HL-60/S4 treated with retinoic acid at 250 ng/mL for 4 days and 3 days (cell line): ENCODE data around the gene CHST3.
"Not testable (repeated sequence)": the region's sequence is repeated elsewhere in the genome, so short reads cannot be mapped to it uniquely, and the experiment has no call there.

Source experiments
- in situ Hi-C: fragments of 300-500 bp; cut with MboI; formaldehyde crosslinking; loops from 2 replicates; pipeline ENCODE4 v1.7.0; 2022; ENCODE audit warnings: low sequenced_read_pairs

CHST3 gene

GRCh38 chr10:71946700-71947099, 17.5 kb upstream of the CHST3 start:
- in situ Hi-C loops: no loop called here

DNA sequence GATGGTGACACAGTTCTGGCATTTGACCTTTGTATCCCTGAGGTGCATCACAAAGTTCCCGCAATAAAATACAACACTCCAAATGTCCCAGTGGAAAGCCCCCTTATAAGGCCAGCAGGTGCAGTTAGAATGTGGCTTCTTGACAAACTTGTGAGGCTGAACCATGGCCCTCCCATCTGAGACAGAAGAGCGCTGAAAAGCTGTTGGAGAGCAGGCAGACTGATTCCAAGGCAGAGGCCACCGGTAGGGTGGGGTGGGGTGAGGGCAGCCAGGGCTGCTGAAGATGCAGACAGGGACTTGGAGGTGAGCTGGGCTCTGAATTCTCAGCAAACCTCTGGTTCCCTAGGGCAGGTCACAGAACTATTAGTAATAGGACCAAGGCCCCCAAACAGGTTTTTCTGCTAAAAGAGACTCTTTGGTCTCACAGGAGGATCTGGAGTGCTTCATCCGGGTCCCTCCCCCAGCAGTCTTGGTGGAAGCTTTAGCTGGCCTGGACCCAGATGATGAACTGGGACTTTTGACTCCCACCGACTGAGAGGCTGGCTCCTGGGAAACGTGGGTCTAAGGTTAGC, 15.6 kb upstream of the CHST3 start:
- in situ Hi-C loops: no loop called here

DNA sequence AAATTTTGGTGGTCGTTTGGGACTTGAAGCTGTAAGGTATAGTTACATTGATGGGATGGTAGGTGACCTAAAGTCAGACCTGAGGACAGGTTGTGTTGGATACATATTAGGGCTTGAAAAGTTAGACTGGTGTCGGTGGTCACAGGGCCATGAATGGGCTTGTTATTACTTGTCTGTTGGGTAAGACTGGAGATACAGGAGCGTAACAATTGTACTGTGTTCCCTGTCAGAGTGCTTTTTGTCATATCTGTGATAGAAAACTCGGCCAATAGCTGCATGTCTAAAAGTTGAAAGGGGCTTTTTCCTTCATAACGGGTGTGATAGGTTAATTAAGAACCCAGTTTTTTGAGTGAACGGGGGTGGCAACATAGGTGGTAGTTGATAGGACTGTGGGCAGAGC, 13.5 kb upstream of the CHST3 start:
- in situ Hi-C loops: no loop called here

DNA sequence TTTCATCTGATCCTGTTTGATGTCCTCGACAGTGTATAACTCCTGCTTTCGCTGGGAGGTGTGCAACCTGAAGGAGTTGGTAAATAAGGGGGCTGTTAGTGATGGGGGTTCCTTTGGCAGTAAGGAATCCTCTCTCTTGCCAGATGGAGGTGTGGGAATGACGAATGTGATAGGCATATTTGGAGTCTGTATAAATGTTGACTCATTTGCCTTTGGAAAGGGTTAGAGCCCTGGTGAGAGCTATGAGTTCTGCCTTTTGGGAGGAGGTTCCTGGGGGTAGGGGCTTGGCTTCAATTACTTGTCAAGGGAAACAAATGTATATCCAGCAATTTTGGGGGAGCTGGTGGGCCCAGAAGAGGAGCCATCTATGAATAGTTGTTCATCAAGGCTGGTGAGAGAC, 11.4 kb upstream of the CHST3 start:
- in situ Hi-C loops: no loop called here

- in situ Hi-C loops: no loop called here
These were observed 6.5 kb upstream of the CHST3 start for GRCh38 chr10:71957546-71958275.

DNA sequence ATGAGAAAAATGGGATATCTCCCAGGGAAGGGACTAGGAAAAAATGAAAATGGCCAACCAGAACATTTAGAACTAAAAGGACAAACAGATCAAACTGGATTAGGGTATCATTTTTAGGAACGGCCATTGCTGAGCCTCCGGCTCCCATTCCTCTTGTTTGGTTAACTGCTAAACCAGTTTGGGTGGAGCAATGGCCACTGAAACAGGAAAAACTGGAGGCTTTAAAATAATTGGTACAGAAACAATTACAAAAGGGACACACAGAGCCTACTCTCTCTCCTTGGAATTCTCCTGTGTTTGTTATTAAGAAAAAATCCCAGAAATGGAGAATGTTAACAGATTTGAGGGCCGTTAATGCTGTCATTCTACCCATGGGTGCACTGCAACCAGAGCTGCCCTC, 4.7 kb upstream of the CHST3 start:
- in situ Hi-C loops: no loop called here

DNA sequence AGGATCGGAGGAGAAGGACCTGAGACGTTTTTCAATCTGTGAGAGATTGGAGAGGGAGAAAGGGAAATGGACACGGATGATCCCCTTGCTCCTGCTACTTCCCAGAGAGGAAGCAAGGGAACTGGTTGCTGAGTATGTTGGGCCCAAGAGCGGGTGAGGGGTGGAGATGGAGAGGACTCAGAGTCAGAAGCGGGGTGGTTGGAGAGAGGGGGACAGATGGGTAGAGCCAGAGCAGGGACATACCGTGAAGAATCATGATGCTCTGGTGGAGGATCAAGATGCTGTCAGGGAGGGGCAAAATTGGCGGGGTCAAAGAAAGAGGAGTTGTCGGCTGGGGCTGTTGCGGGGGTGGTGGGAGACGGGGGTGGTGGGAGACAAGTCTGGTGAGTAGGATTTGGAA, 2.4 kb upstream of the CHST3 start:
- in situ Hi-C loops: no loop called here

GRCh38 chr10:71962901-71963300, 1.3 kb upstream of the CHST3 start:
- in situ Hi-C loops: no loop called here

GRCh38 chr10:71963351-71964097, 671 bp upstream of the CHST3 start:
- in situ Hi-C loops: no loop called here

- in situ Hi-C loops: no loop called here
These were observed 734 bp downstream of the CHST3 start for GRCh38 chr10:71964743-71965515.

DNA sequence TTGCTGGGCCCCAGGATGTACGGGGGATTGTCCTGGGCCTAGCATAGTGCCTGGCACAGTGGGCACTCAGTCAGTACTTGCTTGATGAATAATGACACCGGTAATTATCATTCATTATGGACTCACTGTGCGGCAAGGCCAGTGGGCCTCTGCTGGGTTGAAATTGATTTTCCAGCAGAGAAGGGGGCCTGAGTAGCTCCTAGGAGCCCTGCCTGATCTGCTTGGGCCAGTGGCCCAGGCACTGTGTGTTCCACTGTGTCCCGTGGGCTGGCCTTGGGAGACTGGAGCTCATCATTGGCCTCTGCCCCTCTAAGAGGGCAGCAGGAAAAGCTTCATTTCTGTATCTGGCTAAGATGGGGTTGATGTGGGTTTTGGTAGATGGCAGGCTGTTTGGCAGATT, 1.4 kb downstream of the CHST3 start:
- in situ Hi-C loops: no loop called here

DNA sequence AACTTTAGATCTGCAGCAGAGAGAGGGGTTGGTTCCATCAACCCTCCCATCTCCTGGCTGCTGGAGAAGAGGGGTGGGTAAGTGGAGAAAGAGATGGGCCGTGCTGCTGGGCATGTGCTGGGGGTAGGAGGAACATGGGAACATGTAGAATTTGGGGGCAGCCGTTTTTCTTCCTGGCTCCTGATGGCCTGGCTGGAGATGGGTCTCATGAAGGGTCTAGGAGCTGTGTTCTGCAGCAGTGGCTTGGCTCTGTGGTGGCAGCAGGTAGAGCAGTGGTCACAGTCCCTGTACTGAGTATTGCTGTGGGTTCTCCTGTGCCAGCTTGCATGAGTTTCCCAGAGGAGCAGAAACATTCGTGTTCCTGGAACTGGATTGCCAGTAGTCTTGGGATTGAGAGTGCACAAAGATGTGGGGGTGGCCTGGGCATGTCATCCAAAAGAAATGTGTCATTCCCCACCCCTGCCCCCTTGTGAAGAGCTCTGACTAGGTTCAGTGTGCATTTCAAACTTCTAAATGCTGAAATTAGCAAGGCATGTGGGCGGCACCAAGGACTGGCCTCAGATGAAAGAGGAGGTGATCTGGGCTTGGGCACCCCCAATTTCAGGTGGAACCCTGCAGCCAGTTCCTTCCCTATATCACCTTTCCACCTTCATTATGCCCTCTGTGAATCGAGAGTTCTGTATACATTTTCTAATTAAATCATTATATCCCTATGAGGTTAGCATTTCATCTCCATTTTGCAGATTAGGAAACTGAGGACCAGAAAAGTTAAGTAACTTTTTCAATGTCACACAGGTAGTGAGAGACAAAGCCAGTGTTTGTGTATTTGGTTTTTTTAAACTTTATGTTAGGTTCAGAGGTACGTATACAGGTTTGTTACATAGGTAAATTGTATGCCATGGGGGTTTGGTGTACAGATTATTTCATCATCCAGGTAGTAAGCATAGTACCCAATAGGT, 2.1 kb downstream of the CHST3 start:
- in situ Hi-C loops: no loop called here

DNA sequence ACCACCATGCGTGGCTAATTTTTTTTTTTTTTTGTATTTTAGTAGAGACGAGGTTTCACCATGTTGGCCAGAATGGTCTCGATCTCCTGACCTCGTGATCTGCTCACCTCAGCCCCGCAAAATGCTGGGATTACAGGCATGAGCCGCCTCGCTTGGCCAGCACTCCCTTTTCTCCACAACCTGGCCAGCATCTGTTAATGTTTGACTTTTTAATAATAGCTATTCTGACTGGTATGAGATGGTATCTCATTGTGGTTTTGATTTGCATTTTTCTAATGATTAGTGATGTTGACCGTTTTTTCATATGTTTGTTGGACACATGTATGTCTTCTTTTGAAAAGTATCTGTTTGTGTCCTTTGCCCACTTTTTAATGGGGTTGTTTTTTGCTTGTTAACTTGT, 3.8 kb downstream of the CHST3 start:
- in situ Hi-C loops: not testable (repeated sequence)

- in situ Hi-C loops: no loop called here
These were observed 4.6 kb downstream of the CHST3 start for GRCh38 chr10:71968553-71969474.

- in situ Hi-C loops: no loop called here
These were observed 5.7 kb downstream of the CHST3 start for GRCh38 chr10:71969929-71970328.

DNA sequence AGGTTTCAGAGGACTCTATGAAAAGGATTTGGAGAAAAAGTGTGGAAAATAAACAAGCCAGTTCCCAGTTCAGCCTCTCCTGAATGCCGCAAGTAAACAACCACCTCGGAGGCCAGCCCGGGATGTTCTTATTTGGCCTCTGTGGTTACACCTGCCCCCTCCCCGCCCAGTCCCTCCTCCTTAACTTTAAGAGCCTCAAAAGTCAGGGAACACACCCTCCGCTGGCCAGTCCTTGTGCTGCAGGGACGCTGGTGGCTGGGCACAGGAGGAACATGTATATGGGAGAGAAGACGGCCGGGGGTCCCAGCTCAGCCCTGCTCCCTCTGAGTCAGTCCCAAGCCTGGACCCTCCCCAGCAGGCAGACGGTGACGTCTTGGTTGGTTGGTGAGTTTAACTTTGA, 6.1 kb downstream of the CHST3 start:
- in situ Hi-C loops: no loop called here

- in situ Hi-C loops: no loop called here
These were observed 6.7 kb downstream of the CHST3 start for GRCh38 chr10:71970869-71971268.

- in situ Hi-C loops: no loop called here
These were observed 7.1 kb downstream of the CHST3 start for GRCh38 chr10:71971311-71971731.
